ENCODE results near the gene SSR1. TPM values are rescaled to one million over a fixed set of nuclear protein-coding genes. Genes with fewer than 3 reads are reported as not detected.
"Not testable (repeated sequence)": the region's sequence is repeated elsewhere in the genome, so short reads cannot be mapped to it uniquely, and the experiment has no call there.

Gene SSR1
- total RNA-seq, 1 donor from 2014 or later, result 183 TPM

GRCh38 chr6:7341989-7342742, 29.2 kb upstream of the SSR1 start:
- Mint-ChIP-seq H3K4me1 (ENCODE audit: unreplicated experiment) (peaks cover 38% of the 10 kb centered on the region), H3K27me3 (ENCODE audit: unreplicated experiment) (no peaks in the 10 kb centered on the region), H3K27ac (ENCODE audit: unreplicated experiment) (peak overlapping the region; percentile 39), H3K36me3 (ENCODE audit: unreplicated experiment) (no peaks in the 10 kb centered on the region), H3K9me3 (ENCODE audit: unreplicated experiment) (no peaks in the 10 kb centered on the region), H3K4me3 (ENCODE audit: unreplicated experiment) (no peak overlapping the region)
- no peak for TF ChIP-seq CTCF (IDR thresholded peaks at IDR 0.05)
- DNase-seq (ENCODE audit: extremely low spot score, unreplicated experiment), result peak; percentile 42

- DNase-seq (ENCODE audit: extremely low spot score, unreplicated experiment), result no peak
- no peaks in the 10 kb centered on the region for H3K36me3 Mint-ChIP-seq (ENCODE audit: unreplicated experiment)
- H3K4me3 Mint-ChIP-seq (ENCODE audit: unreplicated experiment), result no peak overlapping the region
- H3K4me1 Mint-ChIP-seq (ENCODE audit: unreplicated experiment), result peaks cover 32% of the 10 kb centered on the region
- TF ChIP-seq CTCF (IDR thresholded peaks at IDR 0.05), result no peak
- H3K27ac Mint-ChIP-seq (ENCODE audit: unreplicated experiment), result no peak overlapping the region
- H3K27me3 Mint-ChIP-seq (ENCODE audit: unreplicated experiment), result no peaks in the 10 kb centered on the region
- H3K9me3 Mint-ChIP-seq (ENCODE audit: unreplicated experiment), result no peaks in the 10 kb centered on the region
Observed at GRCh38 chr6:7341271-7341670, 28.3 kb upstream of the SSR1 start.

GRCh38 chr6:7339007-7339732, 26.2 kb upstream of the SSR1 start:
- H3K4me3 Mint-ChIP-seq (ENCODE audit: unreplicated experiment); H3K27ac Mint-ChIP-seq (ENCODE audit: unreplicated experiment); H3K9me3 Mint-ChIP-seq (ENCODE audit: unreplicated experiment); H3K27me3 Mint-ChIP-seq (ENCODE audit: unreplicated experiment); H3K36me3 Mint-ChIP-seq (ENCODE audit: unreplicated experiment): not testable (repeated sequence)
- peak; percentile 46 for DNase-seq (ENCODE audit: extremely low spot score, unreplicated experiment)
- peak; percentile 27 for TF ChIP-seq CTCF (IDR thresholded peaks at IDR 0.05)
- peaks cover 22% of the 10 kb centered on the region for H3K4me1 Mint-ChIP-seq (ENCODE audit: unreplicated experiment)

- no peaks in the 10 kb centered on the region for H3K36me3 Mint-ChIP-seq (ENCODE audit: unreplicated experiment)
- H3K4me3 Mint-ChIP-seq (ENCODE audit: unreplicated experiment), result no peak overlapping the region
- no peak overlapping the region for H3K27ac Mint-ChIP-seq (ENCODE audit: unreplicated experiment)
- no peak for TF ChIP-seq CTCF (IDR thresholded peaks at IDR 0.05)
- no peaks in the 10 kb centered on the region for H3K27me3 Mint-ChIP-seq (ENCODE audit: unreplicated experiment)
- no peak for DNase-seq (ENCODE audit: extremely low spot score, unreplicated experiment)
- no peaks in the 10 kb centered on the region for H3K9me3 Mint-ChIP-seq (ENCODE audit: unreplicated experiment)
- peaks cover 12% of the 10 kb centered on the region for H3K4me1 Mint-ChIP-seq (ENCODE audit: unreplicated experiment)
Observed at GRCh38 chr6:7338031-7338430, 25.0 kb upstream of the SSR1 start.

- Mint-ChIP-seq H3K36me3 (ENCODE audit: unreplicated experiment) (no peaks in the 10 kb centered on the region), H3K9me3 (ENCODE audit: unreplicated experiment) (no peaks in the 10 kb centered on the region), H3K4me1 (ENCODE audit: unreplicated experiment) (no peaks in the 10 kb centered on the region), H3K27me3 (ENCODE audit: unreplicated experiment) (no peaks in the 10 kb centered on the region), H3K4me3 (ENCODE audit: unreplicated experiment) (no peak overlapping the region), H3K27ac (ENCODE audit: unreplicated experiment) (no peak overlapping the region)
- DNase-seq (ENCODE audit: extremely low spot score, unreplicated experiment), result no peak
- no peak for TF ChIP-seq CTCF (IDR thresholded peaks at IDR 0.05)
Observed at GRCh38 chr6:7335519-7335918, 22.5 kb upstream of the SSR1 start.
